Stimulated activated CD4-positive, alpha-beta T cell treated with anti-CD3 and anti-CD28 coated beads, Interleukin-12 subunit alpha, Interleukin-12 subunit beta, amount 100 ng/mL, for 4 hours (primary cell): ENCODE measurements around the gene ZNF317.

ENCODE experiments used
- DNase-seq: peaks from one replicate; pipeline ENCODE4 v3.0.0-alpha.2; 2020

ZNF317 gene

GRCh38 chr19:9140159-9140874 lies at the start of gene ZNF317:
Gene ZNF317, plus strand, starts transcription at chr19:9140397. Its CDS starts 15,620 bp downstream, at chr19:9156017.
- peak; percentile 83 for DNase-seq

GRCh38 chr19:9107375-9107774 lies 32.8 kb upstream of the ZNF317 start, which contains the start of gene OR7G2:
Gene OR7G2, minus strand, starts transcription at chr19:9107475. Its CDS starts 4,232 bp downstream, at chr19:9103243.
- DNase-seq, result no peak

- DNase-seq, result no peak
Observed at GRCh38 chr19:9109959-9110358, 30.2 kb upstream of the ZNF317 start.

GRCh38 chr19:9115307-9115813 lies 24.8 kb upstream of the ZNF317 start, which contains the start of gene OR7G1:
Gene OR7G1, minus strand, starts transcription at chr19:9115763. Its CDS starts 0 bp downstream, at chr19:9115763.
- no peak for DNase-seq

GRCh38 chr19:9116547-9116946 lies 23.6 kb upstream of the ZNF317 start:
- DNase-seq, result no peak

GRCh38 chr19:9126900-9127405 lies 13.2 kb upstream of the ZNF317 start, which contains the start of gene OR7G3:
Gene OR7G3, minus strand, starts transcription at chr19:9126950. Its CDS starts 0 bp downstream, at chr19:9126950.
- no peak for DNase-seq

- DNase-seq, result no peak
Observed at GRCh38 chr19:9128171-9128570, 12.0 kb upstream of the ZNF317 start.

- DNase-seq, result no peak
Observed at GRCh38 chr19:9130965-9131364, 9.2 kb upstream of the ZNF317 start.

GRCh38 chr19:9132422-9132821 lies 7.8 kb upstream of the ZNF317 start:
- DNase-seq, result no peak

- DNase-seq, result no peak
Observed at GRCh38 chr19:9139609-9140158, 513 bp upstream of the ZNF317 start.

- no peak for DNase-seq
Observed at GRCh38 chr19:9144920-9145319, 4.7 kb downstream of the ZNF317 start.

- no peak for DNase-seq
Observed at GRCh38 chr19:9146882-9147281, 6.7 kb downstream of the ZNF317 start.

GRCh38 chr19:9148697-9149096 lies 8.5 kb downstream of the ZNF317 start:
- DNase-seq, result no peak

GRCh38 chr19:9149997-9150396 lies 9.8 kb downstream of the ZNF317 start:
- no peak for DNase-seq

GRCh38 chr19:9150650-9151049 lies 10.5 kb downstream of the ZNF317 start:
- no peak for DNase-seq

GRCh38 chr19:9151367-9151766 lies 11.2 kb downstream of the ZNF317 start:
- no peak for DNase-seq

- DNase-seq, result no peak
Observed at GRCh38 chr19:9155591-9155990, 15.4 kb downstream of the ZNF317 start.

- DNase-seq, result no peak
Observed at GRCh38 chr19:9156304-9156703, 16.1 kb downstream of the ZNF317 start.

- DNase-seq, result no peak
Observed at GRCh38 chr19:9159891-9160290, 19.7 kb downstream of the ZNF317 start.

GRCh38 chr19:9161427-9161826 lies 21.2 kb downstream of the ZNF317 start:
- no peak for DNase-seq

- DNase-seq, result no peak
Observed at GRCh38 chr19:9165261-9165660, 25.1 kb downstream of the ZNF317 start.

- no peak for DNase-seq
Observed at GRCh38 chr19:9166846-9167245, 26.6 kb downstream of the ZNF317 start.

- no peak for DNase-seq
Observed at GRCh38 chr19:9171393-9171991, 31.3 kb downstream of the ZNF317 start.

GRCh38 chr19:9175326-9175725 lies 35.1 kb downstream of the ZNF317 start:
- no peak for DNase-seq
